Hepatocyte (in vitro differentiated cells): ENCODE measurements around the gene DYNLL1. TPM values are rescaled to one million over a fixed set of nuclear protein-coding genes. Genes with fewer than 3 reads are reported as not detected.
A peak's percentile ranks its signal among the peaks of the same experiment; 100 is the strongest.

Experiments used
- DNase-seq: peaks from one replicate; pipeline ENCODE4 v3.0.0-alpha.2; 2016; ENCODE audit warnings: low spot score
- H2AFZ ChIP-seq: fragments of 200-600 bp; sonication (generic); 2 replicates; pipeline ENCODE4 v1.6.0; 2016; ENCODE audit warnings: antibody characterized with exemption, mild to moderate bottlenecking
- H3K27ac ChIP-seq: fragments of 200-600 bp; sonication (generic); 2 replicates; pipeline ENCODE4 v1.5.1; 2016; ENCODE audit warnings: mild to moderate bottlenecking
- H3K27me3 ChIP-seq: fragments of 200-600 bp; sonication (generic); 2 replicates; pipeline ENCODE4 v1.6.1; 2016
- H3K36me3 ChIP-seq: fragments of 200-600 bp; sonication (generic); replicated peaks from 2 replicates; pipeline ENCODE4 v1.5.1; 2016; ENCODE audit warnings: low read depth; ENCODE audit not compliant: insufficient read depth
- H3K4me1 ChIP-seq: fragments of 200-600 bp; sonication (generic); 2 replicates; pipeline ENCODE4 v1.5.1; 2016; ENCODE audit warnings: mild to moderate bottlenecking, moderate library complexity; ENCODE audit not compliant: insufficient read depth
- H3K4me2 ChIP-seq: fragments of 200-600 bp; sonication (generic); 2 replicates; pipeline ENCODE4 v1.6.0; 2016
- H3K4me3 ChIP-seq: fragments of 200-600 bp; sonication (generic); 2 replicates; pipeline ENCODE4 v1.5.1; 2016; ENCODE audit warnings: mild to moderate bottlenecking
- H3K79me2 ChIP-seq: fragments of 200-600 bp; sonication (generic); 2 replicates; pipeline ENCODE4 v1.6.0; 2017; ENCODE audit warnings: mild to moderate bottlenecking
- H3K9me2 ChIP-seq: fragments of 200-600 bp; sonication (generic); replicated peaks from 2 replicates; pipeline ENCODE4 v1.6.0; 2017; ENCODE audit warnings: mild to moderate bottlenecking; ENCODE audit not compliant: insufficient read depth
- H3K9me3 ChIP-seq: fragments of 200-600 bp; sonication (generic); 2 replicates; pipeline ENCODE4 v1.5.1; 2016; ENCODE audit warnings: low read depth, mild to moderate bottlenecking
- H4K20me1 ChIP-seq: fragments of 200-600 bp; sonication (generic); 2 replicates; pipeline ENCODE4 v1.6.0; 2016; ENCODE audit warnings: mild to moderate bottlenecking; ENCODE audit not compliant: insufficient read depth, poor library complexity, severe bottlenecking
- CTCF ChIP-seq: fragments of 200-600 bp; sonication (generic); IDR thresholded peaks from 2 replicates; pipeline ENCODE4 v1.5.1; 2016; ENCODE audit warnings: antibody characterized with exemption, mild to moderate bottlenecking; ENCODE audit not compliant: poor library complexity
- EZH2 ChIP-seq: fragments of 200-600 bp; sonication (generic); IDR thresholded peaks from 2 replicates; pipeline ENCODE4 v1.6.1; 2016; ENCODE audit warnings: antibody characterized with exemption, mild to moderate bottlenecking, borderline replicate concordance
- EZH2phosphoT487 ChIP-seq: fragments of 200-600 bp; sonication (generic); IDR thresholded peaks from one replicate; pipeline ENCODE4 v1.6.1; 2018; ENCODE audit warnings: antibody characterized with exemption, mild to moderate bottlenecking, low read depth, moderate library complexity; ENCODE audit not compliant: unreplicated experiment, severe bottlenecking
- WGBS: methylation state at CpG from one replicate; pipeline ENCODE4 v1.1.6; 2016; ENCODE audit warnings: low lambda C conversion rate; ENCODE audit errors: missing lambda C conversion rate; 5-methylcytosine and 5-hydroxymethylcytosine counted together
- polyA plus RNA-seq: library from polyadenylated mRNA; unstranded; fragments of >200 nt; fragmentation: Nextera tagmentation; extraction: Ambion mirVana; gene quantifications from 2 replicates; pipeline ENCODE4 v1.2.1, GENCODE V29; 2016
- total RNA-seq: library from RNA; depleted of rRNA; stranded (reverse); fragments of >200 nt; gene quantifications from 2 replicates; pipeline ENCODE4 v1.2.3, GENCODE V29; 2014

The DYNLL1 gene
- total and polyA plus RNA-seq, 2 experiments from 2014 or later = 383 to 641 TPM

- Histone ChIP-seq H2AFZ (no peak overlapping the region), H3K27ac (no peak overlapping the region), H3K4me3 (peak overlapping the region; percentile 91), H3K4me2 (peak overlapping the region; percentile 94), H3K4me1 (peaks cover 14% of the 10 kb centered on the region), H3K79me2 (peaks cover 53% of the 10 kb centered on the region), H3K9me2 (no peaks in the 10 kb centered on the region), H3K9me3 (no peaks in the 10 kb centered on the region), H3K27me3 (no peaks in the 10 kb centered on the region), H4K20me1 (peaks cover 19% of the 10 kb centered on the region), H3K36me3 (no peaks in the 10 kb centered on the region)
- no peak for TF ChIP-seq CTCF
- TF ChIP-seq EZH2 = no peak
- no peak for TF ChIP-seq EZH2phosphoT487
- WGBS = 41% methylated on average over 9 of the region's 9 CpGs
- DNase-seq = no peak
Measured at GRCh38 chr12:120497524-120498150, 1.7 kb downstream of the DYNLL1 start.

GRCh38 chr12:120498870-120499515 lies 3.1 kb downstream of the DYNLL1 start:
- no peak for DNase-seq
- no peak overlapping the region for H2AFZ ChIP-seq
- peaks cover 19% of the 10 kb centered on the region for H4K20me1 ChIP-seq
- H3K9me3 ChIP-seq = no peaks in the 10 kb centered on the region
- H3K9me2 ChIP-seq = no peaks in the 10 kb centered on the region
- no peaks in the 10 kb centered on the region for H3K36me3 ChIP-seq
- TF ChIP-seq EZH2phosphoT487 (no peak), EZH2 (no peak), CTCF (no peak)
- H3K79me2 ChIP-seq = peaks cover 46% of the 10 kb centered on the region
- H3K4me1 ChIP-seq = peaks cover 14% of the 10 kb centered on the region
- WGBS = 92% methylated on average over 3 of the region's 3 CpGs
- no peak overlapping the region for H3K4me2 ChIP-seq
- H3K27ac ChIP-seq = no peak overlapping the region
- no peak overlapping the region for H3K4me3 ChIP-seq
- H3K27me3 ChIP-seq = no peaks in the 10 kb centered on the region

GRCh38 chr12:120500581-120500980 lies 4.7 kb downstream of the DYNLL1 start:
- H3K4me1 ChIP-seq = peaks cover 7% of the 10 kb centered on the region
- H3K36me3 ChIP-seq = no peaks in the 10 kb centered on the region
- peaks cover 19% of the 10 kb centered on the region for H4K20me1 ChIP-seq
- no peak overlapping the region for H3K27ac ChIP-seq
- peaks cover 32% of the 10 kb centered on the region for H3K79me2 ChIP-seq
- no peaks in the 10 kb centered on the region for H3K9me2 ChIP-seq
- H3K27me3 ChIP-seq = no peaks in the 10 kb centered on the region
- TF ChIP-seq EZH2phosphoT487 = no peak
- no peak for TF ChIP-seq EZH2
- no peaks in the 10 kb centered on the region for H3K9me3 ChIP-seq
- 76% methylated on average over 1 of the region's 1 CpG for WGBS
- H3K4me2 ChIP-seq = no peak overlapping the region
- no peak overlapping the region for H3K4me3 ChIP-seq
- H2AFZ ChIP-seq = no peak overlapping the region
- DNase-seq = no peak

GRCh38 chr12:120504587-120504986 lies 8.7 kb downstream of the DYNLL1 start:
- no peaks in the 10 kb centered on the region for H3K9me2 ChIP-seq
- H3K4me2 ChIP-seq = no peak overlapping the region
- H3K27me3 ChIP-seq = no peaks in the 10 kb centered on the region
- TF ChIP-seq CTCF (no peak), EZH2phosphoT487 (no peak), EZH2 (no peak)
- no peaks in the 10 kb centered on the region for H3K79me2 ChIP-seq
- no peaks in the 10 kb centered on the region for H3K9me3 ChIP-seq
- H3K4me3 ChIP-seq = no peak overlapping the region
- no peaks in the 10 kb centered on the region for H3K4me1 ChIP-seq
- H4K20me1 ChIP-seq = no peaks in the 10 kb centered on the region
- H2AFZ ChIP-seq = no peak overlapping the region
- WGBS = 88% methylated on average over 4 of the region's 4 CpGs
- H3K27ac ChIP-seq = no peak overlapping the region
- no peaks in the 10 kb centered on the region for H3K36me3 ChIP-seq
- no peak for DNase-seq
